ENCODE measurements around the gene CYP46A1. TPM values are rescaled to one million over a fixed set of nuclear protein-coding genes. Genes with fewer than 3 reads are reported as not detected.

The CYP46A1 gene
- total RNA-seq, 2 donors from 2014 or later = 1.3 TPM

GRCh38 chr14:99700379-99700778 is 16.3 kb downstream of the CYP46A1 start:
- intact Hi-C loops (cut with DNase I) = no loop called here

GRCh38 chr14:99701260-99701659 is 17.2 kb downstream of the CYP46A1 start:
- intact Hi-C loops (cut with DNase I) = no loop called here
- DNase-seq (ENCODE audit: low spot score) = no peak

More at GRCh38 chr14:99700379-99700778, 16.3 kb downstream of the CYP46A1 start:
- DNase-seq (ENCODE audit: low spot score) = no peak

GRCh38 chr14:99702115-99702514 is 18.0 kb downstream of the CYP46A1 start:
- DNase-seq (ENCODE audit: low spot score) = no peak
- intact Hi-C loops (cut with DNase I) = no loop called here

- intact Hi-C loops (cut with DNase I) = no loop called here
- no peak for DNase-seq (ENCODE audit: low spot score)
Measured at GRCh38 chr14:99703381-99703780, 19.3 kb downstream of the CYP46A1 start.

- intact Hi-C loops (cut with DNase I) = no loop called here
- DNase-seq (ENCODE audit: low spot score) = no peak
Measured at GRCh38 chr14:99704037-99704436, 19.9 kb downstream of the CYP46A1 start.

- peak; percentile 42 for DNase-seq (ENCODE audit: low spot score)
- intact Hi-C loops (cut with DNase I) = no loop called here
Measured at GRCh38 chr14:99706107-99706900, 22.2 kb downstream of the CYP46A1 start.

GRCh38 chr14:99707420-99707819 is 23.3 kb downstream of the CYP46A1 start:
- DNase-seq (ENCODE audit: low spot score) = no peak
- intact Hi-C loops (cut with DNase I) = no loop called here

GRCh38 chr14:99707921-99708320 is 23.8 kb downstream of the CYP46A1 start:
- intact Hi-C loops (cut with DNase I) = no loop called here

GRCh38 chr14:99708449-99708848 is 24.4 kb downstream of the CYP46A1 start:
- intact Hi-C loops (cut with DNase I) = no loop called here
- peak; percentile 50 for DNase-seq (ENCODE audit: low spot score)

More at GRCh38 chr14:99707921-99708320, 23.8 kb downstream of the CYP46A1 start:
- no peak for DNase-seq (ENCODE audit: low spot score)

GRCh38 chr14:99713972-99714371 is 29.9 kb downstream of the CYP46A1 start:
- intact Hi-C loops (cut with DNase I) = no loop called here
- no peak for DNase-seq (ENCODE audit: low spot score)

- peak; percentile 73 for DNase-seq (ENCODE audit: low spot score)
- intact Hi-C loops (cut with DNase I) = no loop called here
Measured at GRCh38 chr14:99715266-99716000, 31.3 kb downstream of the CYP46A1 start.

- peak; percentile 58 for DNase-seq (ENCODE audit: low spot score)
- intact Hi-C loops (cut with DNase I) = no loop called here
Measured at GRCh38 chr14:99716091-99716849, 32.2 kb downstream of the CYP46A1 start.

GRCh38 chr14:99716850-99717681 is 33.0 kb downstream of the CYP46A1 start:
- intact Hi-C loops (cut with DNase I) = no loop called here
- DNase-seq (ENCODE audit: low spot score) = peak; percentile 65

GRCh38 chr14:99717682-99718013 is 33.5 kb downstream of the CYP46A1 start:
- DNase-seq (ENCODE audit: low spot score) = peak; percentile 68

GRCh38 chr14:99718031-99718810 is 34.1 kb downstream of the CYP46A1 start:
- DNase-seq (ENCODE audit: low spot score) = no peak
- intact Hi-C loops (cut with DNase I) = no loop called here

More at GRCh38 chr14:99717682-99718013, 33.5 kb downstream of the CYP46A1 start:
- intact Hi-C loops (cut with DNase I) = no loop called here

GRCh38 chr14:99718811-99719192 is 34.7 kb downstream of the CYP46A1 start:
- DNase-seq (ENCODE audit: low spot score) = no peak
- intact Hi-C loops (cut with DNase I) = no loop called here

- peak; percentile 34 for DNase-seq (ENCODE audit: low spot score)
Measured at GRCh38 chr14:99720941-99721791, 37.1 kb downstream of the CYP46A1 start.

More at GRCh38 chr14:99720941-99721791, 37.1 kb downstream of the CYP46A1 start:
- intact Hi-C loops (cut with DNase I) = no loop called here
